Measurements from ENCODE around the gene ATP8A1. TPM values are rescaled to one million over a fixed set of nuclear protein-coding genes. Genes with fewer than 3 reads are reported as not detected.

Gene ATP8A1
- total RNA-seq, 2 experiments from 2014 or later = 80.0 to 141 TPM

GRCh38 chr4:42649870-42650269 is 7.0 kb downstream of the ATP8A1 start:
- Histone ChIP-seq H3K79me2 (ENCODE audit: insufficient read depth, low read depth, low read length) (peaks cover 100% of the 10 kb centered on the region), H3K4me3 (ENCODE audit: low read depth, low read length, poor library complexity, severe bottlenecking) (peak overlapping the region; percentile 2), H3K27ac (ENCODE audit: low read depth, low read length, poor library complexity, severe bottlenecking) (peak overlapping the region; percentile 29), H3K36me3 (ENCODE audit: insufficient read depth, low read length) (peaks cover 61% of the 10 kb centered on the region), H3K9me2 (ENCODE audit: insufficient read depth, low read length) (no peaks in the 10 kb centered on the region), H4K20me1 (ENCODE audit: insufficient read depth, low read length) (peaks cover 12% of the 10 kb centered on the region; the same call in 1 of the 2 replicates), H2AFZ (ENCODE audit: low read length) (no peak overlapping the region), H3K4me1 (ENCODE audit: insufficient read depth, low read length, poor library complexity, severe bottlenecking) (peaks cover 69% of the 10 kb centered on the region), H3K4me2 (ENCODE audit: low read length) (peak overlapping the region; percentile 18), H3K9me3 (ENCODE audit: low read length) (peaks cover 41% of the 10 kb centered on the region)
- no TSS peak for BruUV-seq (replicated peaks)
- CTCF ChIA-PET (ENCODE audit: unreplicated experiment) = no interaction called here
- intact Hi-C loops (cut with micrococcal nuclease; ENCODE audit: unreplicated experiment) = loop anchor here (10.0 kb wide), 1 partner anchor 495 kb away; the partner anchor contains the start of gene BEND4
- POLR2A ChIA-PET = interaction anchor here (1.0 to 3.4 kb wide), 5 partner anchors 8 to 20 kb away, joined by 6 to 14 read pairs (median 8); no protein-coding TSS in a partner anchor
- DNase-seq (ENCODE audit: low spot score) = no peak
- TF ChIP-seq EZH2phosphoT487 (IDR thresholded peaks at IDR 0.05; ENCODE audit: borderline replicate concordance, low read depth, low read length) = no peak
- TF ChIP-seq, protein P1, sequence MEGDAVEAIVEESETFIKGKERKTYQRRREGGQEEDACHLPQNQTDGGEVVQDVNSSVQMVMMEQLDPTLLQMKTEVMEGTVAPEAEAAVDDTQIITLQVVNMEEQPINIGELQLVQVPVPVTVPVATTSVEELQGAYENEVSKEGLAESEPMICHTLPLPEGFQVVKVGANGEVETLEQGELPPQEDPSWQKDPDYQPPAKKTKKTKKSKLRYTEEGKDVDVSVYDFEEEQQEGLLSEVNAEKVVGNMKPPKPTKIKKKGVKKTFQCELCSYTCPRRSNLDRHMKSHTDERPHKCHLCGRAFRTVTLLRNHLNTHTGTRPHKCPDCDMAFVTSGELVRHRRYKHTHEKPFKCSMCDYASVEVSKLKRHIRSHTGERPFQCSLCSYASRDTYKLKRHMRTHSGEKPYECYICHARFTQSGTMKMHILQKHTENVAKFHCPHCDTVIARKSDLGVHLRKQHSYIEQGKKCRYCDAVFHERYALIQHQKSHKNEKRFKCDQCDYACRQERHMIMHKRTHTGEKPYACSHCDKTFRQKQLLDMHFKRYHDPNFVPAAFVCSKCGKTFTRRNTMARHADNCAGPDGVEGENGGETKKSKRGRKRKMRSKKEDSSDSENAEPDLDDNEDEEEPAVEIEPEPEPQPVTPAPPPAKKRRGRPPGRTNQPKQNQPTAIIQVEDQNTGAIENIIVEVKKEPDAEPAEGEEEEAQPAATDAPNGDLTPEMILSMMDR (conservative IDR thresholded peaks at IDR 0.05; ENCODE audit: low read length) = no peak

- Histone ChIP-seq H4K20me1 (ENCODE audit: insufficient read depth, low read length) (no peaks in the 10 kb centered on the region), H3K4me3 (ENCODE audit: low read depth, low read length, poor library complexity, severe bottlenecking) (no peak overlapping the region), H3K9me3 (ENCODE audit: low read length) (peaks cover 26% of the 10 kb centered on the region), H3K79me2 (ENCODE audit: insufficient read depth, low read depth, low read length) (peaks cover 100% of the 10 kb centered on the region), H3K9me2 (ENCODE audit: insufficient read depth, low read length) (no peaks in the 10 kb centered on the region), H2AFZ (ENCODE audit: low read length) (no peak overlapping the region), H3K27ac (ENCODE audit: low read depth, low read length, poor library complexity, severe bottlenecking) (peak overlapping the region; percentile 99), H3K4me2 (ENCODE audit: low read length) (peak overlapping the region; percentile 80), H3K4me1 (ENCODE audit: insufficient read depth, low read length, poor library complexity, severe bottlenecking) (peaks cover 81% of the 10 kb centered on the region), H3K36me3 (ENCODE audit: insufficient read depth, low read length) (peaks cover 41% of the 10 kb centered on the region)
- intact Hi-C loops (cut with micrococcal nuclease; ENCODE audit: unreplicated experiment) = no loop called here
- TF ChIP-seq, protein P1 (conservative IDR thresholded peaks at IDR 0.05; ENCODE audit: low read length) = peak; percentile 43; the same call in 1 of the 2 replicates
- no peak for TF ChIP-seq EZH2phosphoT487 (IDR thresholded peaks at IDR 0.05; ENCODE audit: borderline replicate concordance, low read depth, low read length)
- POLR2A ChIA-PET = interaction anchor here (0.5 to 9.4 kb wide), 13 partner anchors 10 to 72 kb away, joined by 3 to 132 read pairs (median 5); partner anchors contain the start of gene ATP8A1
- BruUV-seq (replicated peaks) = no TSS peak
- CTCF ChIA-PET (ENCODE audit: unreplicated experiment) = interaction anchor here (0.6 to 1.1 kb wide), 4 partner anchors 9 to 1745 kb away, joined by 3 to 4 read pairs (median 4); no protein-coding TSS in a partner anchor
- no peak for DNase-seq (ENCODE audit: low spot score)
Observed at GRCh38 chr4:42646999-42647541, 9.8 kb downstream of the ATP8A1 start.
